ENCODE data around the gene PDLIM7. TPM values are rescaled to one million over a fixed set of nuclear protein-coding genes. Genes with fewer than 3 reads are reported as not detected.

Gene PDLIM7
- total RNA-seq, 2 experiments from 2014 or later: 62.5 to 67.3 TPM

GRCh38 chr5:177502886-177503285 lies 5.5 kb upstream of the PDLIM7 start:
- ATAC-seq (no peak), DNase-seq (no peak)
- Mint-ChIP-seq H3K27me3 (ENCODE audit: low read depth) (peaks cover 16% of the 10 kb centered on the region), H3K4me3 (no peak overlapping the region), H3K4me1 (ENCODE audit: low read depth) (peaks cover 19% of the 10 kb centered on the region), H3K27ac (no peak overlapping the region), H3K36me3 (ENCODE audit: low read depth) (no peaks in the 10 kb centered on the region), H3K9me3 (ENCODE audit: insufficient read depth) (no peaks in the 10 kb centered on the region)
- ChIA-PET CTCF (interaction anchor here (1.4 to 6.2 kb wide), 9 partner anchors 14 to 389 kb away, joined by 3 to 97 read pairs (median 17); partner anchors contain the start of gene DDX41), POLR2A (no interaction called here)

- H3K4me3 Mint-ChIP-seq: no peak overlapping the region
- H3K36me3 Mint-ChIP-seq (ENCODE audit: low read depth): no peaks in the 10 kb centered on the region
- ChIA-PET CTCF (interaction anchor here (0.8 to 6.2 kb wide), 37 partner anchors 8 to 388 kb away, joined by 3 to 97 read pairs (median 5); partner anchors contain the start of genes DDX41, DOK3, GRK6 and LMAN2), POLR2A (interaction anchor here (1.4 kb wide), 2 partner anchors 30 to 111 kb away, joined by 5 read pairs; no protein-coding TSS in a partner anchor)
- H3K27ac Mint-ChIP-seq: no peak overlapping the region
- H3K27me3 Mint-ChIP-seq (ENCODE audit: low read depth): peaks cover 18% of the 10 kb centered on the region
- DNase-seq: no peak
- peaks cover 21% of the 10 kb centered on the region for H3K4me1 Mint-ChIP-seq (ENCODE audit: low read depth)
- no peaks in the 10 kb centered on the region for H3K9me3 Mint-ChIP-seq (ENCODE audit: insufficient read depth)
- no peak for ATAC-seq
Observed at GRCh38 chr5:177501874-177502678, 4.7 kb upstream of the PDLIM7 start.

- H3K36me3 Mint-ChIP-seq (ENCODE audit: low read depth): no peaks in the 10 kb centered on the region
- POLR2A ChIA-PET: interaction anchor here (1.4 kb wide), 3 partner anchors 13 to 110 kb away, joined by 3 to 5 read pairs (median 5); no protein-coding TSS in a partner anchor
Observed at GRCh38 chr5:177500685-177501522, 3.5 kb upstream of the PDLIM7 start.

GRCh38 chr5:177499842-177500241 lies 2.4 kb upstream of the PDLIM7 start:
- ChIA-PET CTCF (interaction anchor here (1.2 to 6.2 kb wide), 8 partner anchors 10 to 386 kb away, joined by 5 to 97 read pairs (median 22); partner anchors contain the start of genes DOK3 and LMAN2), POLR2A (no interaction called here)
- peaks cover 18% of the 10 kb centered on the region for H3K27me3 Mint-ChIP-seq (ENCODE audit: low read depth)
- ATAC-seq (no peak), DNase-seq (no peak)
- no peaks in the 10 kb centered on the region for H3K9me3 Mint-ChIP-seq (ENCODE audit: insufficient read depth)
- peaks cover 38% of the 10 kb centered on the region for H3K4me1 Mint-ChIP-seq (ENCODE audit: low read depth)
- no peak overlapping the region for H3K27ac Mint-ChIP-seq
- no peak overlapping the region for H3K4me3 Mint-ChIP-seq
- no peaks in the 10 kb centered on the region for H3K36me3 Mint-ChIP-seq (ENCODE audit: low read depth)

More at GRCh38 chr5:177500685-177501522, 3.5 kb upstream of the PDLIM7 start:
- ATAC-seq (peak; percentile 28), DNase-seq (peak; percentile 90)
- Mint-ChIP-seq H3K4me3 (no peak overlapping the region), H3K27me3 (ENCODE audit: low read depth) (peaks cover 18% of the 10 kb centered on the region), H3K4me1 (ENCODE audit: low read depth) (peaks cover 27% of the 10 kb centered on the region), H3K27ac (no peak overlapping the region), H3K9me3 (ENCODE audit: insufficient read depth) (no peaks in the 10 kb centered on the region)
- CTCF ChIA-PET: interaction anchor here (0.6 to 6.2 kb wide), 37 partner anchors 9 to 387 kb away, joined by 3 to 97 read pairs (median 5); partner anchors contain the start of genes DDX41, DOK3, GRK6 and LMAN2

GRCh38 chr5:177498013-177498787 lies 796 bp upstream of the PDLIM7 start:
- Mint-ChIP-seq H3K9me3 (ENCODE audit: insufficient read depth) (no peaks in the 10 kb centered on the region), H3K36me3 (ENCODE audit: low read depth) (peaks cover 3% of the 10 kb centered on the region), H3K27ac (peak overlapping the region; percentile 67), H3K27me3 (ENCODE audit: low read depth) (peaks cover 18% of the 10 kb centered on the region), H3K4me1 (ENCODE audit: low read depth) (peaks cover 53% of the 10 kb centered on the region), H3K4me3 (peak overlapping the region; percentile 82)
- ChIA-PET CTCF (interaction anchor here (0.9 to 6.2 kb wide), 10 partner anchors 10 to 127 kb away, joined by 3 to 97 read pairs (median 10); partner anchors contain the start of gene DBN1), POLR2A (interaction anchor here (1.0 to 1.7 kb wide), 5 partner anchors 9 to 26 kb away, joined by 4 to 7 read pairs (median 4); no protein-coding TSS in a partner anchor)
- ATAC-seq: peak; percentile 26
- peak; percentile 59 for DNase-seq

GRCh38 chr5:177496727-177497291 lies 595 bp downstream of the PDLIM7 start:
- peaks cover 16% of the 10 kb centered on the region for H3K36me3 Mint-ChIP-seq (ENCODE audit: low read depth)
- H3K4me1 Mint-ChIP-seq (ENCODE audit: low read depth): peaks cover 57% of the 10 kb centered on the region
- POLR2A ChIA-PET: interaction anchor here (1.0 to 1.7 kb wide), 5 partner anchors 12 to 25 kb away, joined by 3 to 7 read pairs (median 4); no protein-coding TSS in a partner anchor
- DNase-seq (no peak), ATAC-seq (no peak)
- CTCF ChIA-PET: interaction anchor here (1.1 to 6.2 kb wide), 11 partner anchors 9 to 187 kb away, joined by 3 to 97 read pairs (median 11); partner anchors contain the start of gene DBN1
- no peaks in the 10 kb centered on the region for H3K9me3 Mint-ChIP-seq (ENCODE audit: insufficient read depth)
- H3K27me3 Mint-ChIP-seq (ENCODE audit: low read depth): peaks cover 18% of the 10 kb centered on the region
- peak overlapping the region; percentile 71 for H3K4me3 Mint-ChIP-seq
- H3K27ac Mint-ChIP-seq: peak overlapping the region; percentile 49

- Mint-ChIP-seq H3K27me3 (ENCODE audit: low read depth) (peaks cover 18% of the 10 kb centered on the region), H3K9me3 (ENCODE audit: insufficient read depth) (no peaks in the 10 kb centered on the region), H3K4me1 (ENCODE audit: low read depth) (peaks cover 57% of the 10 kb centered on the region), H3K36me3 (ENCODE audit: low read depth) (peaks cover 18% of the 10 kb centered on the region), H3K4me3 (peak overlapping the region; percentile 71), H3K27ac (peak overlapping the region; percentile 49)
- ATAC-seq (no peak), DNase-seq (peak; percentile 28)
- ChIA-PET POLR2A (interaction anchor here (0.7 to 1.5 kb wide), 4 partner anchors 12 to 23 kb away, joined by 3 to 5 read pairs (median 3); no protein-coding TSS in a partner anchor), CTCF (interaction anchor here (1.1 to 4.4 kb wide), 10 partner anchors 8 to 186 kb away, joined by 3 to 19 read pairs (median 6); no protein-coding TSS in a partner anchor)
Observed at GRCh38 chr5:177496070-177496726, 1.2 kb downstream of the PDLIM7 start.

GRCh38 chr5:177495243-177496060 lies 2.0 kb downstream of the PDLIM7 start:
- Mint-ChIP-seq H3K4me1 (ENCODE audit: low read depth) (peaks cover 56% of the 10 kb centered on the region), H3K9me3 (ENCODE audit: insufficient read depth) (no peaks in the 10 kb centered on the region), H3K36me3 (ENCODE audit: low read depth) (peaks cover 23% of the 10 kb centered on the region), H3K27me3 (ENCODE audit: low read depth) (peaks cover 18% of the 10 kb centered on the region), H3K4me3 (peak overlapping the region; percentile 71), H3K27ac (peak overlapping the region; percentile 39)
- ATAC-seq (no peak), DNase-seq (peak; percentile 34)
- CTCF ChIA-PET: interaction anchor here (1.2 to 4.4 kb wide), 8 partner anchors 17 to 105 kb away, joined by 3 to 19 read pairs (median 6); no protein-coding TSS in a partner anchor
- POLR2A ChIA-PET: interaction anchor here (0.7 to 1.9 kb wide), 3 partner anchors 10 to 22 kb away, joined by 3 to 5 read pairs (median 3); no protein-coding TSS in a partner anchor
